DMS53 treated with DMSO at 0.1 percent for 48 hours (cell line): ENCODE results near the gene POU4F3.

Source experiments
- DNase-seq: peaks from one replicate; lab custom pipeline; 2025; ENCODE audit not compliant: unreplicated experiment; lab: John Stamatoyannopoulos, UW

POU4F3 gene

GRCh38 chr5:146339715-146340259 is 1.1 kb downstream of the POU4F3 start:
- no peak for DNase-seq

GRCh38 chr5:146340260-146341081 is 1.8 kb downstream of the POU4F3 start:
- no peak for DNase-seq

GRCh38 chr5:146341854-146342253 is 3.2 kb downstream of the POU4F3 start:
- no peak for DNase-seq

GRCh38 chr5:146342519-146342881 is 3.9 kb downstream of the POU4F3 start:
- no peak for DNase-seq

DNA sequence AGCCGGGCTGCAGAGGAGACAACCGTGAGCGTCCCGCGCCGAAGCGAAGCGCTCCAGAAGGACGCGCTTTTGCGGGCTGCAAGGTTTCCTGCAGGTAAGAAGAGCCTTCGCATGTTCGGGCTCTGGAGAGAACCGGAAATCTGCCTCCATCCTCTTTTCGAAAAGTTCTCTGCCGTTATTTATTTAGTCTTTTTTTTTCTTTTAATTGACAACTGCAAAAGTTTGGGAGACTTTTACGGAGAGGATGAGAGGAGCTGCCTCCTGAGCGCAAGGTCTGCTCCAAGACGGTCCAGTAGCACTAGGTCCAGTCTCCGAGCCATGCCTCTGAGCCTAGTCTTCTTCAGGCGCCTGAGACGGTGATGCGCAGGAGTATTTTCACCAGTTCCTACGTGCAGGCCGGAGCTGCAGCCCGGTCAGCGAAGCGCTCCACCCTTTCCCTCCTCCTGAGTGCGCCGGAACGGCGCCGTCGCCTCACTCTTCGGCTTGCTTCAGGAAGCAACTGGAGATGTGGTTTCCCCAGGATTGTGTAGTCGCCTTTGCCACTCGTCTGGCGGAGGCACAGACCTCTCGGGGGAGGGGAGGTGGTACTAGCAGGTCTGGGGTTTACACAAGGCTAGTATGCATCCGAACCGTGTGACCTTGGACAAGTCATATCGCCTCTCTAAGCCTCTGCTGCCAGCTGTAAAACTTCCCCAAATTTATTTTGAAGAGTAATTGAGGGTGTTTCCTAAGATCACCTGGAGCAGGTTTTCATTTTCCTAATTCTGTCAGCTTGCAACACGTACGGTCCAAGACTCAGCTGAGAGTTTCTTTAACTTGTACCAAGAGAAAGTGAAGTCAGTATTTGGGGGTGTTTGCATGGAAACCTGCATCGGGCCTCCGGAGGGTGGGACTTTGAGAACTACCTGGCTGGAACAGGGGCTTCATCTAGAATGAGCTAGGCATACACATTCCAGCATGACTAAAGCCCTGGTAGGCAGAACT is 4.5 kb downstream of the POU4F3 start:
- DNase-seq = no peak

GRCh38 chr5:146344155-146345118 is 5.8 kb downstream of the POU4F3 start:
- peak; percentile 57 for DNase-seq

DNA sequence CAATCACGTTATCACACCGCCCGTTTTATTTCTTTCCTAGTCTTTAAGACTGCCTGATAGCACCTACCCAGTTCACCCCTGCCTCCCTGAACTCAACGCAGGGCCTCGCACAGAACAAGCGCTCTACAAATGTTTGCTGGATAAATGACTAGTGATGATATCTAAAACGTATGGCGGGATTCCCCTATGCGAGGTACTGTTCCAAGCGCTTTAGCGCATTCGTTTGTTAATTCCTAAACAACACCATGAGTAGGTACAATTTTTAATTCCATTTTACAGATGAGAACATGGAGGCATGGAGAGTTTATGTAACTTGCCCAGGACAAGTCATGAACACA is 6.6 kb downstream of the POU4F3 start:
- DNase-seq = no peak

DNA sequence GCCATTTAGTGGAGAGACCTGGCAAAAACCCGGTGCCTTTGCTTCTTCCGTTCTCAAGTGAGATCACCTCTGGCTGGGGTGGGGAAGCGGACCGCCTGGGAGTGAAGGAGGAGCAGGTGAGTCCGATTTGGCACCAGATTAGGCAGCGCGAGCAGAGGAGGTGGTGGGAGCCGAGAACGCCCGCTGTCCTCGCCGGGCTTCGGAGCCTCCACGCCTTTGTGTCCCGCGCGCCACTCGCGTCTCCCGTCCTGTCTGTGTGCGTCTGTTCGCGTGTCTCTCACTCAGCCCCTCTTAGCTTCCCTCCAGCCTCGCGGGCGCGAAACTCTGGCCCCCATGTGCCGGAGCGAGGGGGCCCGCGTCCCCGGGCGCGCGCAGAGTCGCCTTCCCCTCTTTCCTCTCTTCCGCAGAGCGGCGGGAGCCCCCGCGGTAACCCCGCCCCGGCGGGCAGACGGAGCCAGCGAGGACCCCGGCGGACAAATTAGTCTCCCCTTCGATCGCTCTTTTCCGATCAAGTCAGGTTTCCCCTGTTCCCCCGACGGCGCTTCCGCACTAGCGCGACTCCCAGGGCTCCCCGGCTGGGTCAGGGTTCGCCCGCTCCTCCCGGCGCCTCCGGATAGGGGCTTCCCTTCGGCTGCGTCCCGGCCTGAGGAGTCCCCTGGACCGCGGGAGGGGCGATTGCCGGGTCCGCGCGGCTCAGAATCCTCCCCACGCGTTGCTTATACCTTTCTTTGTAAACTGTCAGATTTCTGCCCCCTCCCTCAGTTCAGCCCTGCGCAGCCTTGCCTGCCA is 7.1 kb downstream of the POU4F3 start:
- DNase-seq = no peak

GRCh38 chr5:146357126-146357525 is 18.5 kb downstream of the POU4F3 start:
- no peak for DNase-seq

DNA sequence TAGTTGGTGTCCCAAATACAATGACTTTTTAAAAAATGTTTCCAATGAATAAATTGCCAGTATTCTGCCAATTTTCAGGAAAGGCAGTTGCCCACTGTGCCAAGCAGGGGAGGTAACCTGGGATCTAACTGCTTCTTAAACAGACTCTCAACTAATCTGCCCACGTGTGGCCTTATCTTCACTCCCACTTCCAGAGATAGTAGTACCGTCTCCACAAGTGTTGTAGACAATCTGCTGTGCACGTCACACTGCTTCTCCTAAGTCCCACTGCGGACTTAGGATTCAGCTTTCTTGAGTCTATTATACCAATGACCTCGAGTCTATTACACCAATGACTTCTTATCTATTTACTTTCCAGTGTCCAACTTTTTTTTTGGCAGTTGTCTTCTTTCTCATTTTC is 21.2 kb downstream of the POU4F3 start:
- DNase-seq = no peak

DNA sequence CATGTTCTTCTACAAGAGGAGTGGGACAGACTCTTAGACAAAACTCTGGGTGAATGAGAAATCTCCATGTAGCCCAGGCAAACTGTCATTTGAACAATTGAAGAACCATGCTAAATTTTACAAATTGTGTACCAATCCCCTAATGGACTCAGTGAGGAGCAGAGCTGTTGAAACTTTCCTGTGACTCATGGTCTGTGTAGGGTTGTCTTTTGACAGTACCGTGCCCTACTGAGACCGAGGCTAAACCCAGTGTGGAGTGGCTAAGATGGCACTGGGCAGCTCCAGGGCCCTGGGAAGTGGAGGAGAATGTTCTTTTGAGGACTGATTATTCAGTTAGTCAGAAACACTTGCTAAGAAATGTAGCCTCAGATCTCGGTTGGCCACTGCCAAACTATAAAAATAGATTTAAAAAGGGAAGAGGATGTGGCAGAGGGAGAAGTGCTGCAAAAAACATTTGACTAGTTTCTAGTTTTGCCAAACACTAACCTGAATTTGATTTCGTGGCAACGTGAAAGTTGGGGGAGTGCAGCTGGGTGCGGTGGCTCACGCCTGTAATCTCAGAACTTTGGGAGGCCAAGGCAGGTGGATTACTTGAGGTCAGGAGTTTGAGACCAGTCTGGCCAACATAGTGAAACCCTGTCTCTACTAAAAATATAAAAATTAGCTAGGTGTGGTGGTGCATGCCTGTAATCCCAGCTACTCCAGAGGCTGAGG is 24.7 kb downstream of the POU4F3 start:
- no peak for DNase-seq

GRCh38 chr5:146365618-146366017 is 27.0 kb downstream of the POU4F3 start:
- no peak for DNase-seq

- DNase-seq = no peak
These were observed 28.3 kb downstream of the POU4F3 start for GRCh38 chr5:146366904-146367303.

- no peak for DNase-seq
These were observed 29.5 kb downstream of the POU4F3 start for GRCh38 chr5:146368137-146368536.

DNA sequence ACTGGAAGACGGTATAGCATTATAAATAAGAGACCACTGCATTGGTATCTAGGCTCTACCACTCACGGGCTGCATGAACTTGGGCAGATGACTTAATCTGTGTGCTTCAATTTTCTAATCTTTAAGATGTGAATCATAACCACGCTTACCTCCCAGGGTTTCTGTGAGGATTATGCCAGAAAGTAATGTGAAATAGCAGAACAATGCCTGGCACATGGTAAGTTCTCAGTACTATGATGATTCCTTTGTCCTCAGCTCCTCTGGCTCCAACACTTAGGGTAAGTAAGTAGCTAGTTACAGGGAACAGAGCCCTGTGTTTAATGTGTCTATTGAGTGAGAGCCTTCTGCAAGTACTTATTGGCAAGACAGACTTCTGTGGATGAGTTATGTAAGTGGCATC is 31.1 kb downstream of the POU4F3 start:
- DNase-seq = no peak

GRCh38 chr5:146376821-146377220 is 38.2 kb downstream of the POU4F3 start:
- DNase-seq = no peak

- DNase-seq = no peak
These were observed 40.3 kb downstream of the POU4F3 start for GRCh38 chr5:146378986-146379385.

DNA sequence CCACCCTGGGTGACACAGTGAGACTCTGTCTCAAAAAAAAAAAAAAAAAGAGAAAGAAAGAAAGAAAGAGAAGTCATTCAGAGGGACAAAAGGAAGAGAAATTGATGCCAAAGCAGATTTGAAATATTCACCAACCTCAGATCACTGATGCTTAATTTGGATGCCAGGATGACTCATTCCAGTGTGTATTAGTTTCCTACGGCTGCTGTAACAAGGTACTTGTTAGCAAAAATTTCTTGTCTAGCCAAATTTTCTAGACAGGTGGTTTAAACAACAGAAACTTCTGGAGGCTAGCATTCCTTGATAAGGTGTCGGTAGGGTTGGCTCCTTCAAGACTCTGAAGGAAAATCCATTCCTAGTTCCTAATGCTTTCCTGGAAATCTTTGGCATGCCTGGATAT is 42.1 kb downstream of the POU4F3 start:
- DNase-seq = no peak

GRCh38 chr5:146388386-146388785 is 49.7 kb downstream of the POU4F3 start:
- peak; percentile 2 for DNase-seq
